Measurements from ENCODE around the gene FAM124B.

FAM124B gene

GRCh38 chr2:224335991-224336390 is 65.9 kb downstream of the FAM124B start:
- DNase-seq (ENCODE audit: low spot score) = no peak

- no peak for DNase-seq (ENCODE audit: low spot score)
These were observed 67.2 kb downstream of the FAM124B start for GRCh38 chr2:224334726-224335125.

GRCh38 chr2:224333726-224334482 is 68.0 kb downstream of the FAM124B start:
- DNase-seq (ENCODE audit: low spot score) = peak; percentile 61

- DNase-seq (ENCODE audit: low spot score) = no peak
These were observed 70.2 kb downstream of the FAM124B start for GRCh38 chr2:224331698-224332097.

GRCh38 chr2:224328798-224329197 is 73.1 kb downstream of the FAM124B start:
- DNase-seq (ENCODE audit: low spot score) = no peak

Data from AG20443 (cell line).